GM12878 (cell line): Measurements from ENCODE around the gene CRYAB.

Experiments used
- BCLAF1 ChIP-seq: fragments of 450-650 bp; IDR thresholded peaks from 2 replicates; pipeline ENCODE4 v1.6.1; 2017; ENCODE audit warnings: antibody characterized with exemption, mild to moderate bottlenecking, moderate library complexity
- HDAC2 ChIP-seq: fragments of 200-600 bp; sonication (generic); IDR thresholded peaks from 2 replicates; pipeline ENCODE4 v1.6.1; 2017
- HDGF ChIP-seq: fragments of 450-650 bp; IDR thresholded peaks from 2 replicates; pipeline ENCODE4 v1.6.1; 2016; ENCODE audit warnings: antibody characterized with exemption
- JUND ChIP-seq: IDR thresholded peaks from 2 replicates; pipeline ENCODE4 v1.6.1; 2012; ENCODE audit warnings: low read depth, mild to moderate bottlenecking, low read length, improper control_type of control experiment, moderate library complexity
- POLR2A ChIP-seq: IDR thresholded peaks from 2 replicates; pipeline ENCODE4 v1.6.1; 2011; ENCODE audit warnings: low read depth, mild to moderate bottlenecking, low read length
- POLR2AphosphoS5 ChIP-seq: IDR thresholded peaks from 2 replicates; pipeline ENCODE4 v1.6.1; 2011; ENCODE audit warnings: mild to moderate bottlenecking, low read length, inconsistent platforms
- RAD21 ChIP-seq: IDR thresholded peaks from 2 replicates; pipeline ENCODE4 v1.6.1; 2011; ENCODE audit warnings: mild to moderate bottlenecking, low read depth, low read length, moderate library complexity; ENCODE audit not compliant: insufficient read depth
- RFX5 ChIP-seq: IDR thresholded peaks from 2 replicates; pipeline ENCODE4 v1.6.1; 2011; ENCODE audit warnings: low read depth, low read length, improper control_type of control experiment
- SMC3 ChIP-seq: IDR thresholded peaks from 2 replicates; pipeline ENCODE4 v1.6.1; 2011; ENCODE audit warnings: low read length, improper control_type of control experiment, borderline replicate concordance
- STAT1 ChIP-seq: fragments of 450-650 bp; conservative IDR thresholded peaks from 2 replicates; pipeline ENCODE4 v1.6.1; 2014; ENCODE audit warnings: antibody characterized with exemption, mild to moderate bottlenecking
- ZNF274 ChIP-seq: IDR thresholded peaks from one replicate; pipeline ENCODE4 v1.8.0; 2011; ENCODE audit not compliant: insufficient read length, insufficient read depth
- ZNF622 ChIP-seq: fragments of 450-650 bp; IDR thresholded peaks from 2 replicates; pipeline ENCODE4 v1.6.1; 2017; ENCODE audit warnings: mild to moderate bottlenecking, inconsistent platforms

- TF ChIP-seq SMC3 (no peak), STAT1 (no peak), POLR2A (no peak), ZNF274 (no peak), JUND (no peak), RFX5 (no peak), POLR2AphosphoS5 (no peak), HDGF (no peak), RAD21 (no peak), ZNF622 (no peak), BCLAF1 (no peak), HDAC2 (no peak)
These were observed 12.4 kb upstream of the CRYAB start for GRCh38 chr11:111923951-111924350.
